HCT116 (cell line): Measurements from ENCODE around the gene GFPT2. TPM values are rescaled to one million over a fixed set of nuclear protein-coding genes. Genes with fewer than 3 reads are reported as not detected.

Source experiments
- ATAC-seq: fragments of 200-7000 bp; cut with Tn5 transposase; 2 replicates; pipeline ENCODE4 v1.9.1; 2020; ENCODE audit warnings: mild to moderate bottlenecking, moderate library complexity
- BruUV-seq: library from RNA; stranded (reverse); fragments of 400-500 nt; replicated peaks from 2 replicates; lab custom pipeline; 2021; lab: Mats Ljungman, UMichigan
- CTCF ChIA-PET: fragments of 300-600 bp; sonication (Branson Sonifier 250); formaldehyde crosslinking; loops from one replicate; lab custom pipeline; 2021; ENCODE audit warnings: antibody characterized with exemption; lab: Charles Lee
- POLR2A ChIA-PET: fragments of 300-600, 350-600 bp; sonication (Branson Sonifier 250); formaldehyde crosslinking; loops from one replicate; lab custom pipeline; 2021; ENCODE audit warnings: antibody characterized with exemption; lab: Charles Lee
- RAD21 ChIA-PET, 2 experiments: fragments of 300-600 bp; sonication (Branson Sonifier 250); formaldehyde crosslinking; loops; one replicate each; lab custom pipeline; 2023; ENCODE audit warnings: low total read pairs in 2 of 2; ENCODE audit not compliant: uncharacterized antibody in 2 of 2, unreplicated experiment in 2 of 2, low non-redundant PET in 1 of 2; lab: Charles Lee
- DNase-seq: peaks from one replicate; pipeline ENCODE4 v3.0.0-alpha.2; 2010; ENCODE audit warnings: low read depth, low spot score
- H2AFZ ChIP-seq: fragments of 200-600 bp; shearing (Covaris generic), sonication (generic); 2 replicates; pipeline ENCODE4 v1.6.1; 2017; ENCODE audit warnings: low read depth, mixed run types, mixed read lengths, antibody characterized with exemption, low read length; ENCODE audit not compliant: poor library complexity, severe bottlenecking
- H3K27ac ChIP-seq: 2 replicates; pipeline ENCODE4 v1.5.1; 2012; ENCODE audit warnings: low read depth, low read length
- H3K27me3 ChIP-seq: fragments of 200-600 bp; sonication (generic); 2 replicates; pipeline ENCODE4 v1.6.1; 2016; ENCODE audit warnings: mixed run types, low read length, mixed read lengths; ENCODE audit not compliant: insufficient read depth
- H3K36me3 ChIP-seq, 2 experiments: fragments of 200-500 bp in 1 of 2; fragments of 200-600 bp in 1 of 2; sonication (Bioruptor generic) in 1 of 2; sonication (generic) in 1 of 2; 2 replicates each; pipeline versions ENCODE4 v1.5.1 to v1.6.1; 2014 to 2016; ENCODE audit warnings: low read length in 2 of 2, inconsistent platforms in 1 of 2, mixed read lengths in 1 of 2, mixed run types in 1 of 2; ENCODE audit not compliant: insufficient read depth in 2 of 2, control insufficient read depth in 1 of 2
- H3K4me1 ChIP-seq, 2 experiments: fragments of 200-600 bp in 1 of 2; sonication (generic) in 1 of 2; 2 replicates each; pipeline versions ENCODE4 v1.5.1 to v1.6.1; 2012 to 2017; ENCODE audit warnings: low read length in 2 of 2, inconsistent platforms in 1 of 2, mild to moderate bottlenecking in 1 of 2, mixed read lengths in 1 of 2, mixed run types in 1 of 2, moderate library complexity in 1 of 2; ENCODE audit not compliant: insufficient read depth in 2 of 2, control insufficient read depth in 1 of 2
- H3K4me2 ChIP-seq: fragments of 200-600 bp; sonication (generic); 2 replicates; pipeline ENCODE4 v1.6.1; 2017; ENCODE audit warnings: mixed run types, low read length, mixed read lengths
- H3K4me3 ChIP-seq, 2 experiments: fragments of 200-600 bp in 1 of 2; sonication (generic) in 1 of 2; replicated peaks in 1 of 2; 2 replicates each; pipeline ENCODE4 v1.5.1; 2011 to 2016; ENCODE audit warnings: low read length in 2 of 2, control low read depth in 1 of 2, low read depth in 1 of 2, mild to moderate bottlenecking in 1 of 2, mixed read lengths in 1 of 2, mixed run types in 1 of 2
- H3K79me2 ChIP-seq: fragments of 200-600 bp; sonication (generic); 2 replicates; pipeline ENCODE4 v1.6.1; 2017; ENCODE audit warnings: mild to moderate bottlenecking, mixed run types, low read length, moderate library complexity, mixed read lengths; ENCODE audit not compliant: insufficient read depth
- H3K9ac ChIP-seq: fragments of 200-600 bp; sonication (generic); 2 replicates; pipeline ENCODE4 v1.6.1; 2016; ENCODE audit warnings: low read length, mixed read lengths
- H3K9me2 ChIP-seq: fragments of 200-600 bp; sonication (generic), shearing (Covaris generic); 2 replicates; pipeline ENCODE4 v1.6.1; 2017; ENCODE audit warnings: mixed run types, mild to moderate bottlenecking, moderate library complexity; ENCODE audit not compliant: insufficient read depth
- H3K9me3 ChIP-seq, 2 experiments: fragments of 200-500 bp in 1 of 2; fragments of 200-600 bp in 1 of 2; sonication (Bioruptor generic) in 1 of 2; sonication (generic) in 1 of 2; 2 replicates each; pipeline ENCODE4 v1.6.1; 2014 to 2017; ENCODE audit warnings: low read length in 2 of 2, mixed read lengths in 2 of 2, inconsistent platforms in 1 of 2, low read depth in 1 of 2, mild to moderate bottlenecking in 1 of 2, mixed run types in 1 of 2, moderate library complexity in 1 of 2; ENCODE audit not compliant: control insufficient read depth in 1 of 2, insufficient read depth in 1 of 2
- H4K20me1 ChIP-seq: fragments of 200-600 bp; sonication (generic), shearing (Covaris generic); 2 replicates; pipeline ENCODE4 v1.6.1; 2017; ENCODE audit warnings: mixed run types, mild to moderate bottlenecking, moderate library complexity; ENCODE audit not compliant: insufficient read depth
- CEBPB ChIP-seq: IDR thresholded peaks from 2 replicates; pipeline ENCODE4 v1.6.1; 2012; ENCODE audit warnings: low read depth
- EZH2 ChIP-seq: fragments of 200-600 bp; sonication (generic); IDR thresholded peaks from 2 replicates; pipeline ENCODE4 v1.6.1; 2017; ENCODE audit warnings: antibody characterized with exemption, mixed run types
- TCF7L2 ChIP-seq: IDR thresholded peaks from 2 replicates; pipeline ENCODE4 v1.7.0; 2011; ENCODE audit warnings: borderline replicate concordance, inconsistent platforms; ENCODE audit not compliant: insufficient read depth, insufficient read length; ENCODE audit errors: extremely low read depth
- intact Hi-C: fragments of 100-400 bp; cut with micrococcal nuclease; formaldehyde crosslinking; loops from 2 replicates; pipeline ENCODE4 v1.10.0; 2022
- total RNA-seq: library from RNA; stranded (reverse); gene quantifications from one replicate; pipeline ENCODE4 v1.2.1, GENCODE V29; 2021; ENCODE audit not compliant: unreplicated experiment
- TF ChIP-seq, protein P1 (sequence below), 3 experiments: fragments of 200-600 bp in 1 of 3; sonication (generic) in 1 of 3; IDR thresholded peaks in 2 of 3; conservative IDR thresholded peaks in 1 of 3; 2 replicates each; pipeline ENCODE4 v1.5.1; 2012 to 2017; ENCODE audit warnings: low read depth in 2 of 3, low read length in 2 of 3, antibody characterized with exemption in 1 of 3, borderline replicate concordance in 1 of 3, control low read depth in 1 of 3, mild to moderate bottlenecking in 1 of 3, mixed read lengths in 1 of 3, mixed run types in 1 of 3, moderate library complexity in 1 of 3; ENCODE audit not compliant: insufficient read depth in 1 of 3
- TF ChIP-seq, protein P2 (sequence below): IDR thresholded peaks from 2 replicates; pipeline ENCODE4 v1.6.1; 2011; ENCODE audit warnings: mild to moderate bottlenecking, low read length, moderate library complexity; ENCODE audit not compliant: insufficient replicate concordance; ENCODE audit errors: extremely low read depth
- TF ChIP-seq, protein P3 (sequence below): IDR thresholded peaks from 2 replicates; pipeline ENCODE4 v1.6.1; 2012

Gene GFPT2
- total RNA-seq, 1 experiment from 2014 or later = 16.1 TPM

DNA sequence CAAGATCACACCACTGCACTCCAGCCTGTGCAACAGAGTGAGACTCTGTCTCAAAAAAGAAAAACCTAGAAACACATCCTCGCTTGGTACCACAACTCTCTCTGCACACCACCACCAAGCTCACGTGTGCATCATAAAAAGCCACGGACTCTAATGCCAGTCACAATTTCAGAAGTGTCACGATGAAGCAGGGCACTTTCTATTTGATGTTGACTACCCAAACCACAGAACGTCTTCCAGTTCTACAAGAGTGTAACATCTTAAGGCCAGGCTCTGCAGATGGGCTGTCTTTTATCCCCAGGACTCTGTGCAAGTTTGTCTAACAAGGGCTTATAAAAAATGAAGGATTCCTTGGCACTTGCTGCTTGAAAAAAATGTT, 22.9 kb downstream of the GFPT2 start:
- ChIA-PET POLR2A (interaction anchor here (0.7 kb wide), 1 partner anchor 431 kb away, joined by 4 read pairs; no protein-coding TSS in a partner anchor), RAD21 (no interaction called here), CTCF (interaction anchor here (0.8 to 2.7 kb wide), 4 partner anchors 15 to 129 kb away, joined by 3 to 7 read pairs (median 3); no protein-coding TSS in a partner anchor)
- peak overlapping the region; percentile 52; the same call in 1 of the 2 replicates for H3K27ac ChIP-seq
- no TSS peak for BruUV-seq
- H3K4me3 ChIP-seq = no peak overlapping the region
- H2AFZ ChIP-seq = no peak overlapping the region
- intact Hi-C loops = loop anchor here (5.0 kb wide), 1 partner anchor 128 kb away; no protein-coding TSS in a partner anchor
- H3K4me1 ChIP-seq = peaks cover 45 to 58% of the 10 kb centered on the region in 2 experiments
- no peak for DNase-seq
- H3K36me3 ChIP-seq = no peaks in the 10 kb centered on the region; a peak in 1 of 4 replicates
- ATAC-seq = no peak
- no peak overlapping the region for H3K9ac ChIP-seq
- TF ChIP-seq, protein P1, sequence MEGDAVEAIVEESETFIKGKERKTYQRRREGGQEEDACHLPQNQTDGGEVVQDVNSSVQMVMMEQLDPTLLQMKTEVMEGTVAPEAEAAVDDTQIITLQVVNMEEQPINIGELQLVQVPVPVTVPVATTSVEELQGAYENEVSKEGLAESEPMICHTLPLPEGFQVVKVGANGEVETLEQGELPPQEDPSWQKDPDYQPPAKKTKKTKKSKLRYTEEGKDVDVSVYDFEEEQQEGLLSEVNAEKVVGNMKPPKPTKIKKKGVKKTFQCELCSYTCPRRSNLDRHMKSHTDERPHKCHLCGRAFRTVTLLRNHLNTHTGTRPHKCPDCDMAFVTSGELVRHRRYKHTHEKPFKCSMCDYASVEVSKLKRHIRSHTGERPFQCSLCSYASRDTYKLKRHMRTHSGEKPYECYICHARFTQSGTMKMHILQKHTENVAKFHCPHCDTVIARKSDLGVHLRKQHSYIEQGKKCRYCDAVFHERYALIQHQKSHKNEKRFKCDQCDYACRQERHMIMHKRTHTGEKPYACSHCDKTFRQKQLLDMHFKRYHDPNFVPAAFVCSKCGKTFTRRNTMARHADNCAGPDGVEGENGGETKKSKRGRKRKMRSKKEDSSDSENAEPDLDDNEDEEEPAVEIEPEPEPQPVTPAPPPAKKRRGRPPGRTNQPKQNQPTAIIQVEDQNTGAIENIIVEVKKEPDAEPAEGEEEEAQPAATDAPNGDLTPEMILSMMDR (IDR thresholded peaks at IDR 0.05 in 2 of 3, conservative IDR thresholded peaks at IDR 0.05 in 1 of 3; ENCODE audit: borderline replicate concordance in 1 of 3, insufficient read depth in 1 of 3, low read depth in 2 of 3, low read length in 2 of 3) = no peak
- no peak for TF ChIP-seq EZH2
- TF ChIP-seq CEBPB = no peak
- TF ChIP-seq, protein P2, sequence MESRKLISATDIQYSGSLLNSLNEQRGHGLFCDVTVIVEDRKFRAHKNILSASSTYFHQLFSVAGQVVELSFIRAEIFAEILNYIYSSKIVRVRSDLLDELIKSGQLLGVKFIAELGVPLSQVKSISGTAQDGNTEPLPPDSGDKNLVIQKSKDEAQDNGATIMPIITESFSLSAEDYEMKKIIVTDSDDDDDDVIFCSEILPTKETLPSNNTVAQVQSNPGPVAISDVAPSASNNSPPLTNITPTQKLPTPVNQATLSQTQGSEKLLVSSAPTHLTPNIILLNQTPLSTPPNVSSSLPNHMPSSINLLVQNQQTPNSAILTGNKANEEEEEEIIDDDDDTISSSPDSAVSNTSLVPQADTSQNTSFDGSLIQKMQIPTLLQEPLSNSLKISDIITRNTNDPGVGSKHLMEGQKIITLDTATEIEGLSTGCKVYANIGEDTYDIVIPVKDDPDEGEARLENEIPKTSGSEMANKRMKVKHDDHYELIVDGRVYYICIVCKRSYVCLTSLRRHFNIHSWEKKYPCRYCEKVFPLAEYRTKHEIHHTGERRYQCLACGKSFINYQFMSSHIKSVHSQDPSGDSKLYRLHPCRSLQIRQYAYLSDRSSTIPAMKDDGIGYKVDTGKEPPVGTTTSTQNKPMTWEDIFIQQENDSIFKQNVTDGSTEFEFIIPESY = no peak
- TF ChIP-seq, protein P3, sequence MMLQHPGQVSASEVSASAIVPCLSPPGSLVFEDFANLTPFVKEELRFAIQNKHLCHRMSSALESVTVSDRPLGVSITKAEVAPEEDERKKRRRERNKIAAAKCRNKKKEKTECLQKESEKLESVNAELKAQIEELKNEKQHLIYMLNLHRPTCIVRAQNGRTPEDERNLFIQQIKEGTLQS = no peak
- no peak for TF ChIP-seq TCF7L2
- TF ChIP-seq, all 23 proteins: peak for 0
- no peaks in the 10 kb centered on the region for H3K9me3 ChIP-seq
- H3K9me2 ChIP-seq = no peaks in the 10 kb centered on the region
- no peaks in the 10 kb centered on the region for H3K27me3 ChIP-seq
- peak overlapping the region; percentile 51 for H3K4me2 ChIP-seq
- H4K20me1 ChIP-seq = no peaks in the 10 kb centered on the region
- no peaks in the 10 kb centered on the region for H3K79me2 ChIP-seq
